Measurements from ENCODE around the gene GPC2. TPM values are rescaled to one million over a fixed set of nuclear protein-coding genes. Genes with fewer than 3 reads are reported as not detected.
"Not testable (repeated sequence)": the region's sequence is repeated elsewhere in the genome, so short reads cannot be mapped to it uniquely, and the experiment has no call there.

The GPC2 gene
- total RNA-seq (2014; rRNA removed; shearing (Covaris generic); ENCODE audit: low replicate concordance): 1.9 and 5.3 TPM in 2 replicates

GRCh38 chr7:100177045-100178001 lies at the start of gene GPC2, which contains the start of gene STAG3:
Gene GPC2, minus strand, starts transcription at chr7:100177381. Its CDS starts 182 bp downstream, at chr7:100177199.
Gene STAG3, plus strand, starts transcription at chr7:100177918. Its CDS starts 2,639 bp downstream, at chr7:100180557.
- Histone ChIP-seq H3K9me3 (ENCODE audit: low read length) (no peaks in the 10 kb centered on the region), H4K20me1 (ENCODE audit: insufficient read depth, low read depth, low read length) (peaks cover 3% of the 10 kb centered on the region; the same call in 1 of the 2 replicates), H3K4me2 (ENCODE audit: low read depth, low read length, poor library complexity, severe bottlenecking) (peak within 1 kb of the TSS; percentile 96), H3K4me1 (ENCODE audit: low read length) (peaks cover 8% of the 10 kb centered on the region), H3K9ac (ENCODE audit: low read length) (peak within 1 kb of the TSS; percentile 83), H3K27me3 (ENCODE audit: low read length) (no peaks in the 10 kb centered on the region), H3K4me3 (ENCODE audit: low read length) (peak within 1 kb of the TSS; percentile 89), H3K9me2 (replicated peaks; ENCODE audit: insufficient read depth, low read length) (no peaks in the 10 kb centered on the region), H3K27ac (ENCODE audit: low read length) (no peak within 1 kb of the TSS), H3K79me2 (ENCODE audit: low read length) (no peaks in the 10 kb centered on the region), H3K36me3 (ENCODE audit: insufficient read depth, low read length) (no peaks in the 10 kb centered on the region), H2AFZ (ENCODE audit: low read length) (peak within 1 kb of the TSS; percentile 98)
- DNase-seq: peak; percentile 99

GRCh38 chr7:100224891-100225290 lies 47.7 kb upstream of the GPC2 start:
- not testable (repeated sequence) for H3K27ac ChIP-seq (ENCODE audit: low read length); H3K36me3 ChIP-seq (ENCODE audit: insufficient read depth, low read length); H3K27me3 ChIP-seq (ENCODE audit: low read length); H3K79me2 ChIP-seq (ENCODE audit: low read length); H3K9me2 ChIP-seq (replicated peaks; ENCODE audit: insufficient read depth, low read length); H3K9me3 ChIP-seq (ENCODE audit: low read length); H4K20me1 ChIP-seq (ENCODE audit: insufficient read depth, low read depth, low read length); H3K4me3 ChIP-seq (ENCODE audit: low read length); DNase-seq; H3K9ac ChIP-seq (ENCODE audit: low read length); H3K4me2 ChIP-seq (ENCODE audit: low read depth, low read length, poor library complexity, severe bottlenecking); H2AFZ ChIP-seq (ENCODE audit: low read length)
- H3K4me1 ChIP-seq (ENCODE audit: low read length): peaks cover 21% of the 10 kb centered on the region

GRCh38 chr7:100223376-100223927 lies 46.3 kb upstream of the GPC2 start:
- H3K9me2 ChIP-seq (replicated peaks; ENCODE audit: insufficient read depth, low read length); H2AFZ ChIP-seq (ENCODE audit: low read length); H4K20me1 ChIP-seq (ENCODE audit: insufficient read depth, low read depth, low read length); H3K9me3 ChIP-seq (ENCODE audit: low read length); DNase-seq; H3K4me3 ChIP-seq (ENCODE audit: low read length); H3K36me3 ChIP-seq (ENCODE audit: insufficient read depth, low read length); H3K9ac ChIP-seq (ENCODE audit: low read length); H3K27ac ChIP-seq (ENCODE audit: low read length); H3K79me2 ChIP-seq (ENCODE audit: low read length); H3K27me3 ChIP-seq (ENCODE audit: low read length); H3K4me2 ChIP-seq (ENCODE audit: low read depth, low read length, poor library complexity, severe bottlenecking): not testable (repeated sequence)
- peaks cover 28% of the 10 kb centered on the region for H3K4me1 ChIP-seq (ENCODE audit: low read length)

GRCh38 chr7:100222445-100223132 lies 45.4 kb upstream of the GPC2 start:
- Histone ChIP-seq H3K9me2 (replicated peaks; ENCODE audit: insufficient read depth, low read length) (no peaks in the 10 kb centered on the region), H3K9ac (ENCODE audit: low read length) (no peak overlapping the region), H3K9me3 (ENCODE audit: low read length) (no peaks in the 10 kb centered on the region), H4K20me1 (ENCODE audit: insufficient read depth, low read depth, low read length) (no peaks in the 10 kb centered on the region), H2AFZ (ENCODE audit: low read length) (no peak overlapping the region), H3K4me3 (ENCODE audit: low read length) (no peak overlapping the region), H3K4me1 (ENCODE audit: low read length) (peaks cover 28% of the 10 kb centered on the region), H3K4me2 (ENCODE audit: low read depth, low read length, poor library complexity, severe bottlenecking) (no peak overlapping the region), H3K27me3 (ENCODE audit: low read length) (no peaks in the 10 kb centered on the region), H3K79me2 (ENCODE audit: low read length) (no peaks in the 10 kb centered on the region), H3K27ac (ENCODE audit: low read length) (no peak overlapping the region), H3K36me3 (ENCODE audit: insufficient read depth, low read length) (no peaks in the 10 kb centered on the region)
- DNase-seq: no peak

- Histone ChIP-seq H3K9me3 (ENCODE audit: low read length) (no peaks in the 10 kb centered on the region), H3K27ac (ENCODE audit: low read length) (peak overlapping the region; percentile 75), H2AFZ (ENCODE audit: low read length) (no peak overlapping the region), H4K20me1 (ENCODE audit: insufficient read depth, low read depth, low read length) (no peaks in the 10 kb centered on the region), H3K9me2 (replicated peaks; ENCODE audit: insufficient read depth, low read length) (no peaks in the 10 kb centered on the region), H3K27me3 (ENCODE audit: low read length) (no peaks in the 10 kb centered on the region), H3K4me2 (ENCODE audit: low read depth, low read length, poor library complexity, severe bottlenecking) (peak overlapping the region; percentile 54), H3K79me2 (ENCODE audit: low read length) (no peaks in the 10 kb centered on the region), H3K36me3 (ENCODE audit: insufficient read depth, low read length) (no peaks in the 10 kb centered on the region), H3K9ac (ENCODE audit: low read length) (peak overlapping the region; percentile 73), H3K4me1 (ENCODE audit: low read length) (peaks cover 33% of the 10 kb centered on the region), H3K4me3 (ENCODE audit: low read length) (peak overlapping the region; percentile 55; the same call in 1 of the 2 replicates)
- no peak for DNase-seq
Observed at GRCh38 chr7:100221767-100222444, 44.7 kb upstream of the GPC2 start.

- H3K27ac ChIP-seq (ENCODE audit: low read length): peak overlapping the region; percentile 75
- peaks cover 33% of the 10 kb centered on the region for H3K4me1 ChIP-seq (ENCODE audit: low read length)
- no peak overlapping the region for H2AFZ ChIP-seq (ENCODE audit: low read length)
- no peaks in the 10 kb centered on the region for H3K79me2 ChIP-seq (ENCODE audit: low read length)
- H3K9me3 ChIP-seq (ENCODE audit: low read length): no peaks in the 10 kb centered on the region
- DNase-seq: peak; percentile 50
- peak overlapping the region; percentile 73 for H3K9ac ChIP-seq (ENCODE audit: low read length)
- no peaks in the 10 kb centered on the region for H4K20me1 ChIP-seq (ENCODE audit: insufficient read depth, low read depth, low read length)
- peak overlapping the region; percentile 55; the same call in 1 of the 2 replicates for H3K4me3 ChIP-seq (ENCODE audit: low read length)
- H3K4me2 ChIP-seq (ENCODE audit: low read depth, low read length, poor library complexity, severe bottlenecking): peak overlapping the region; percentile 54
- no peaks in the 10 kb centered on the region for H3K27me3 ChIP-seq (ENCODE audit: low read length)
- no peaks in the 10 kb centered on the region for H3K9me2 ChIP-seq (replicated peaks; ENCODE audit: insufficient read depth, low read length)
- H3K36me3 ChIP-seq (ENCODE audit: insufficient read depth, low read length): no peaks in the 10 kb centered on the region
Observed at GRCh38 chr7:100221231-100221718, 44.1 kb upstream of the GPC2 start.

GRCh38 chr7:100220586-100221230 lies 43.5 kb upstream of the GPC2 start:
- Histone ChIP-seq H3K79me2 (ENCODE audit: low read length) (no peaks in the 10 kb centered on the region), H3K27me3 (ENCODE audit: low read length) (no peaks in the 10 kb centered on the region), H3K4me1 (ENCODE audit: low read length) (peaks cover 33% of the 10 kb centered on the region), H3K36me3 (ENCODE audit: insufficient read depth, low read length) (no peaks in the 10 kb centered on the region), H3K27ac (ENCODE audit: low read length) (peak overlapping the region; percentile 75), H3K4me2 (ENCODE audit: low read depth, low read length, poor library complexity, severe bottlenecking) (peak overlapping the region; percentile 54), H3K4me3 (ENCODE audit: low read length) (peak overlapping the region; percentile 55; the same call in 1 of the 2 replicates), H3K9me3 (ENCODE audit: low read length) (no peaks in the 10 kb centered on the region), H2AFZ (ENCODE audit: low read length) (no peak overlapping the region), H4K20me1 (ENCODE audit: insufficient read depth, low read depth, low read length) (no peaks in the 10 kb centered on the region), H3K9ac (ENCODE audit: low read length) (peak overlapping the region; percentile 73), H3K9me2 (replicated peaks; ENCODE audit: insufficient read depth, low read length) (no peaks in the 10 kb centered on the region)
- DNase-seq: no peak

All from Karpas-422 (cell line).